Kidney (tissue), 14 donors: ENCODE data around the gene BCL2L15. TPM values are rescaled to one million over a fixed set of nuclear protein-coding genes. Genes with fewer than 3 reads are reported as not detected.

Source experiments
- DNase-seq, 5 donors: peaks; one replicate each; pipeline ENCODE4 v3.0.0-alpha.2; 2013 to 2020
- FAIRE-seq: peaks from 2 replicates; lab custom pipeline; 2012; peaks lifted over from hg19 to GRCh38; lab: Jason Lieb, UNC
- H3K27ac ChIP-seq, 2 donors: one replicate each; pipeline ENCODE4 v1.7.0; 2013; ENCODE audit warnings: low read depth in 2 of 2, low read length in 2 of 2, inconsistent platforms in 1 of 2
- H3K27me3 ChIP-seq: one replicate; pipeline ENCODE4 v1.7.1; 2013; ENCODE audit warnings: low read length, inconsistent platforms; ENCODE audit not compliant: control insufficient read depth, insufficient read depth
- H3K36me3 ChIP-seq, 3 donors: one replicate each; pipeline versions ENCODE4 v1.7.0 to v1.7.1; 2013; ENCODE audit warnings: low read length in 3 of 3, control low read depth in 1 of 3, inconsistent platforms in 1 of 3; ENCODE audit not compliant: insufficient read depth in 3 of 3, control insufficient read depth in 2 of 3
- H3K4me1 ChIP-seq, 3 donors: one replicate each; pipeline versions ENCODE4 v1.7.0 to v1.7.1; 2013; ENCODE audit warnings: low read length in 3 of 3, inconsistent platforms in 1 of 3, low read depth in 1 of 3; ENCODE audit not compliant: control insufficient read depth in 2 of 3, insufficient read depth in 2 of 3
- H3K4me3 ChIP-seq, 3 donors: one replicate each; pipeline versions ENCODE4 v1.7.0 to v1.8.1; 2013; ENCODE audit warnings: low read length in 3 of 3, control low read depth in 1 of 3, inconsistent platforms in 1 of 3
- H3K9ac ChIP-seq, 3 donors: one replicate each; pipeline versions ENCODE4 v1.7.0 to v1.7.1; 2013; ENCODE audit warnings: low read length in 3 of 3, control low read depth in 1 of 3, inconsistent platforms in 1 of 3
- H3K9me3 ChIP-seq, 3 donors: one replicate each; pipeline versions ENCODE4 v1.7.0 to v1.7.1; 2013; ENCODE audit warnings: low read length in 3 of 3, control low read depth in 1 of 3, inconsistent platforms in 1 of 3; ENCODE audit not compliant: control insufficient read depth in 2 of 3, insufficient read depth in 1 of 3
- CTCF ChIP-seq: IDR thresholded peaks from 3 replicates; pipeline ENCODE4 v1.5.1; 2012; ENCODE audit warnings: mild to moderate bottlenecking, moderate library complexity, borderline replicate concordance; ENCODE audit not compliant: insufficient read depth; ENCODE audit errors: extremely low read depth
- intact Hi-C: fragments of 100-400 bp; cut with DNase I; formaldehyde crosslinking; loops from one replicate; pipeline ENCODE4 v1.11.1; 2022
- polyA plus RNA-seq: library from polyadenylated mRNA; stranded (reverse); fragments of 350-450 nt; fragmentation: Illumina TruSeq; extraction: RNeasy Lipid Tissue Mini Kit (QIAGEN cat#74804); gene quantifications from one replicate; pipeline ENCODE4 v1.2.3, GENCODE V29; 2014; ENCODE audit warnings: low read depth, low replicate concordance; ENCODE audit not compliant: insufficient read depth
- total RNA-seq: library from RNA; stranded (reverse); fragmentation: NEBNext Ultra II Directional; extraction: Animal tissue kit (Norgen Biotek cat#: 25700); gene quantifications from one replicate; pipeline ENCODE4 v1.2.1, GENCODE V29; 2021
- donor health status: control.
- donor health status: control.
- donor health status: control.
- donor health status: control.
- donor health status: control.
- donor health status: DM: yes; HTN: yes; CAD: no.
- donor health status: Normal renal cell carcinoma (clear cell type).

BCL2L15 gene
- total and polyA plus RNA-seq, 2 donors from 2014 or later: 2.2 to 34.3 TPM

- Histone ChIP-seq H3K9me3 (no peaks in the 10 kb centered on the region), H3K36me3 (no peaks in the 10 kb centered on the region), H3K9ac (no peak overlapping the region), H3K27me3 (no peaks in the 10 kb centered on the region), H3K27ac (no peak overlapping the region), H3K4me3 (no peak overlapping the region), H3K4me1 (no peaks in the 10 kb centered on the region)
- no peak for TF ChIP-seq CTCF
- FAIRE-seq (no peak), DNase-seq (no peak)
- intact Hi-C loops: no loop called here
These were observed 30.2 kb upstream of the BCL2L15 start for GRCh38 chr1:113917400-113918082.

- no peak for DNase-seq
- TF ChIP-seq CTCF: no peak
- no peak overlapping the region for H3K9ac ChIP-seq
- intact Hi-C loops: no loop called here
- peaks cover 0 to under 1% (median 0%) of the 10 kb centered on the region in 3 donors for H3K36me3 ChIP-seq
- FAIRE-seq: no peak
- no peaks in the 10 kb centered on the region for H3K4me1 ChIP-seq
- H3K27ac ChIP-seq: no peak overlapping the region
- no peaks in the 10 kb centered on the region for H3K27me3 ChIP-seq
- H3K4me3 ChIP-seq: no peak overlapping the region
- H3K9me3 ChIP-seq: no peaks in the 10 kb centered on the region
These were observed 29.6 kb upstream of the BCL2L15 start for GRCh38 chr1:113916974-113917373.

GRCh38 chr1:113913887-113914664 lies 26.7 kb upstream of the BCL2L15 start:
- TF ChIP-seq CTCF: no peak
- H3K4me1 ChIP-seq: no peaks in the 10 kb centered on the region
- H3K27ac ChIP-seq: no peak overlapping the region
- H3K9ac ChIP-seq: no peak overlapping the region
- DNase-seq (no peak), FAIRE-seq (no peak)
- peaks cover 0 to 12% (median 0%) of the 10 kb centered on the region in 3 donors for H3K36me3 ChIP-seq
- no peaks in the 10 kb centered on the region for H3K9me3 ChIP-seq
- no peaks in the 10 kb centered on the region for H3K27me3 ChIP-seq
- intact Hi-C loops: no loop called here
- H3K4me3 ChIP-seq: no peak overlapping the region
